GM20431 (cell line): ENCODE data around the gene IQGAP3.

Experiments
- in situ Hi-C: fragments of 300-500 bp; cut with MseI, MboI; formaldehyde crosslinking; loops from one replicate; pipeline ENCODE4 v1.15.0; 2020; ENCODE audit warnings: low sequenced_read_pairs; ENCODE audit not compliant: unreplicated experiment

Gene IQGAP3

DNA sequence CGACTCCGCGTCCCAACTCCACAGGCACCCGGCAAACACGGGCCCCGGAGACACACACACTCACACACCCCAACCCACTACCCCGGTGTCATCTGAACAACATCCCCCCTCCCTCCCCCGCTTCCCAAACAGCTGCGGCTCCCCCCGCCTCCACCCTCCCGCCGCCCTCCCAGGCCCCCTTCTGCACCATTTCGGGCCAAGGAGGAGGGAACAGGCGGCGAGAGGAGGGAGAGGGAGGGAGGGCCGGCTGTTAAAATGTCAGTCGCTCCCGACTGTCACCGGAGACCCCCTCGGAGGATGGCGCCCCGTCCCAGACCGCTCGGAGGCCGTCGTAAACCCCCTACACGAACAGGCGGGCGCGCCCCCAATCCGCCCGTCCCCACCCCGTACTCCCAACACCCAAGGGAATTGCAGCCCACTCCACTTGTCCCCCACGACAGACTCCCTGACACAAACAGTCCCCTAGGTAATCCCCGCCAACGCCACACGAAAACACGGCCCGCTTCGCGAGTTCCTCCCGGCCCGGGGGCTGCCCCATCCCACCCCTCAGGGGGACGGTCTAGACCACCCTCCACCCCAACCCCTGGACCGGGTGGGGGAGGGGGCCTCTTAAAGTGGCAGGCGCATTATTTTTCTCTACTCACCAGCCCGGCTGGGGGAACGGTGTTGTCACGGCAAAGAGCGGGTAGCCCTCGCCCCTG, 72.4 kb downstream of the IQGAP3 start:
- in situ Hi-C loops: no loop called here

GRCh38 chr1:156499194-156499841, 73.0 kb downstream of the IQGAP3 start:
- in situ Hi-C loops: no loop called here

DNA sequence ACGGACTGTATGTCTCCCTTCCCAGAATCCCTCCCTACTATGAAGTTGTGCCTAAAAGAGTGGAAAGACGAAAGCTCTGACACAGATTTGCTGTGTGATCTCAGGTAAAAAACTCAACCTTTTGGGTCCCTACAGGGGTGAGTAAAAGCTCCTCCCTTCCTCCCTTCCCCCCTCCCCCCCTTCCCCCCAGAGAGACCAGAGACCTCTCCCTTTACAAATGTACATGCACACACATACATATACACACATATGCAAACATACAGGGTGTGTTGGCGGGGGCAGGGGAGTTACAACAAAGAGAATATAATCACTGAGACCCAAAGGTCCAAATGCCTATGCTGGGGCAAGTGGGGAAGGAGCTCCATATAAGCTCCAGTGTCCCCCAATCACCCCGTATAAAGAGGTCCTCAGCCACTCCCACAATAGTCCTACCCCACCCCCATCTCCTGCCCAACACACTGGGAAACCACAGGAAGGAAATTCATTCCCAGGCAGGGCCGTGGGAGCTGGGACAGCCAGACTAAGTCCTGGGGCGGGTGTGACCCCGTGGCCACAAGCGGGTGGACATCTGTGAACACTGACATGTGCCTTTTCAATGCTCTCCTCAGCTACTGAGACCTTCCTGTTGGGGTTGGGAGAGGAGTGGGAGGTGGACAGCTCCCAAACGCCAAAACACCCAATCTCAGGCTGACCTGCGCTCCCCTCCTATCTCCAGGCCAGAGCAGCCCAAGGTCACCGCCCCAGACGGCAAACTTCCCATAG, 73.8 kb downstream of the IQGAP3 start:
- in situ Hi-C loops: no loop called here

DNA sequence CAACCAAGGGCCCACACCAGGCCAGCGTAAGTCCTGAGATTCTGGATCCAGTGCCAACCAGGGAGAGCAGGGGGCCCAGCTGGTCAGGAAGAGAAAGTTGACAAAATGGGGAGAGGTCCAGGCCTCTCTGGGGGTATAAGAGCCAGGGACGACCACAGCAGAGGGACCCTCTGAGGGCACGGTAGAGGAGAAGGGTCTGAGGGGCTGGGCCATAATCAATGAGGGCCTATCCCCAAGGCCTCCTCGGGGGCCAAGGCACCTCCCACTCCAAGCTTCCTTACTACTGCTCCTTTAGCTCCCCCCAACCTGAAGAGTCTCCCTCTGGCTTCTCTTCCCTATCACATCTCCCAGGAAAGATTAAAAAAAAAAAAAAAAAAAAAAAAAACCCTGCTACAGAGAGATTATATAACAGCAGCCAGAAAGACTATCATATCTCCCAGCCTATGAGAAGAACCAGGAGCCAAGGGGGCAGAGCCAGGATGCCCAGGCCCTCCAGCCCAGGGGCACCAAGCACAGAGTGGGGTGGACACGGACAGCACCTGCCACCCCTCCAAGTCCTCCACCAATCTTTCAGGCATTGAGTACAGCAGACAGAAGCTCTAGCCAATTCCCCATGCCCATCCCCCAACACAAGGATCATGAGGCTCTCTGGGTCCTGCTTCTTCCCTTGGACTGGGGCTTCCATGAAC, 74.5 kb downstream of the IQGAP3 start:
- in situ Hi-C loops: no loop called here

DNA sequence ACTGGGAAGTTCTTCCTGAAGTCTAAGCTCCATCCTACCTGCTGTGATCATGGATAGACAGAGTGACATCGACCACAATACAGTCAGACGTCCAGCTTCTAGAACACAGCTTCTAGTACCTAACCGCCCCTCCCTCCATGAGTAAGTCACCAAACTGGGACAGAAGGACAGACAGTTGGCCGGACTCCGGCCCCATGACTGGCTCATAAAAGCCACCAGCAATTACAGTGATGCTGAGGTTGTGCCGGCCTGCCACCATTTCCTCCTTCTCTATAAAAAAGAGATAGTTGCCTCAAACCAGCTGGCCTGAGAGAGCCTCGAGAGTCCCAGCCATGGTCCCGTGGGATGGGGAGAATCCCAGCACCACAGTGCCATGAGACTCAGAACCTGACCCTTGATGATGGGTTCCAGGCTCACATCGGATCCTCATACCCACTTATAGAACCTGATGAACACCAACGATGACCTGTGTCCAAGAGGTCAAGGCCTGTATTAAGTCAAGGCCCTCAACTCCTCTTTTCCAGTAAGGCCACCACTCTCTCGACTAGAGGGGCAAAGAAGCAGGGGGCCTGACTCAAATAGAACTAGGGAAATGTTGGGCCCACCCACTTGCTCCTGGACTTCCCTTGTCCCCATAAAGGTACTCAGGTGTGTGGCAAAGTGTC, 75.2 kb downstream of the IQGAP3 start:
- in situ Hi-C loops: no loop called here

- in situ Hi-C loops: no loop called here
Observed at GRCh38 chr1:156496211-156496761, 76.1 kb downstream of the IQGAP3 start.

GRCh38 chr1:156495401-156496140, 76.8 kb downstream of the IQGAP3 start:
- in situ Hi-C loops: no loop called here

GRCh38 chr1:156494309-156494895, 78.0 kb downstream of the IQGAP3 start:
- in situ Hi-C loops: no loop called here

DNA sequence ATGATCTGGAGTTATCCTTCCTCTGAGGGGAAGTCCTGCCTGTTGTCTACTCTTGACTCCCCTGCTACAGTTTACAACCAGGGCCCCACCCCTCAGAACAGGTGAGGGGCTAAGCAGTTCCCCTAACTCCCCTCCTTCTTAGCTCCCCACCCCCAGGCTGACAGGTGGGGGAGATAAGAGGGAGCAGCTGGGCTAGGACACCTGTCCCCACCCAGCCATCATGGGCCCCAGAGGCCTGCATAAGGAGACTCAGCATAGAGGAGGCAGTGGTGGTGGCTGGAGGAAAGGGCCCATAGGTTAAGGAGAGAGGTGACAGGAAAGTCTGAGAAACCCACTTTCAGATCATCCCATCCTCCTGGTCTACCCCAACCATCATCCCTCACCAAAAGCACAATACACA, 78.6 kb downstream of the IQGAP3 start:
- in situ Hi-C loops: no loop called here

GRCh38 chr1:156493154-156493631, 79.2 kb downstream of the IQGAP3 start:
- in situ Hi-C loops: no loop called here

GRCh38 chr1:156492591-156493080, 79.7 kb downstream of the IQGAP3 start:
- in situ Hi-C loops: no loop called here

DNA sequence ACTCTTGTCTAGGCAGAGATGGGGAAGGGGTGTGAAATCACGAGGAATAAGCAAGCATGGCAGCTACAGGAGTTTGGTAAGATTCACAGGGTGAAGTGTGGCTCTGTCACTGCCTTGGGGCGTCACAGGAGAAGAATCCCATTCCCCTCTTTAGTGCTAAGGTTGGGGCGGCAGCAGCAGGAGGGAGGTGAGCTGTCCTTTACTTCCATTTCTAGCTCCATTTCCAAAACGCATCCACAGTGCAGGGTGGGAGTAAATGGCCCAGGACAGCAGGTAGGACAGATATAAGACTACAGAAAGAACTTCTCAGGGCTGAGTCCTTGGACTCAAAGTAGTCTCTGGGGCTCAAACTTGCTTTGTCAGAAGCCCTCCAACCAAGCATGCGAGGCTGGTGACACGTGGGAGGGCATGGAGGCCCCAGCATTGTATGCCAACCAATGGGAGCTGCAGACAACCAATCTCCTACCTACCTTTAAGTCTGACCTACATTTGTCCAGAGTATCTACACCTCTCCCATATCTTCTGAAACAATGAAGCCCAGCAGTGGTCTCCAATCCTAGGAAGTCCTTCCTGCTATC, 80.3 kb downstream of the IQGAP3 start:
- in situ Hi-C loops: no loop called here

DNA sequence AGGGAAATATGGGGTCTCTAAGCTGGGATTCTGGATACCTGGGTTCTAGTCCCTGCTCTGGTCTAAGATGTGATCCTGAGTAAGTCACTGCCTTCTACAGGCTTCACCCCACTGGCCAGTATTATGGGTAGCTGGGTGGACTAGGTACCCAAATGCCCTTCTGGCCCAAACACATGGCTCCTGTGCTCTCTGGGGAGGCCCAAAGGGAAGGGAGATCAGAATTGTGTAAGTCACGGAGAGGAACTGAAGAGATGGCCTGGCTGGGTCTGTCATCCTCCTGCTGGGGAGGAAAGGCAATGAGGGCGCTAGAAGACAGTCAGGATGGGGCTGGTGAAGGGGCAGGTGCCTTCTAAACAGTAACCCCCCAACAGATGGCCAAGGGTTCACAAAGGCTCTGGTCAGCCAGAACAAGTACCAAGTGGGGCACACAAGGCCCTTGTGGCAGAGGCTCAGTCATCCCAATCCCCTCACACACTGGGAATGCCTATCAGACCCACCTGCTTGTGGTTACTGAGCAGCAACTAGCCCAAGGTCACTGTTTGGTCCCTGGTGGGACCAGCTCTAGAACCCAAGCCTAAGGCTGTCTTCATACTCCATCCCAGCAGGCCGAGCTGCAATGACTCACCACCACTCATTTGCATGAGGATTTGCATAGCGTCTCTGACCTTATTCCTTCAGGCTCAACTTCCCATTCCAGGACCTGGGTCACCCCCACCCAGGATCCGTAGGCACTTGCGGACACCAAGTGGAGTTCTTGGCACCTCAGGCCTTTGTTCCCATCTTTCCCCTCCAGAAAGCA, 81.0 kb downstream of the IQGAP3 start:
- in situ Hi-C loops: no loop called here

DNA sequence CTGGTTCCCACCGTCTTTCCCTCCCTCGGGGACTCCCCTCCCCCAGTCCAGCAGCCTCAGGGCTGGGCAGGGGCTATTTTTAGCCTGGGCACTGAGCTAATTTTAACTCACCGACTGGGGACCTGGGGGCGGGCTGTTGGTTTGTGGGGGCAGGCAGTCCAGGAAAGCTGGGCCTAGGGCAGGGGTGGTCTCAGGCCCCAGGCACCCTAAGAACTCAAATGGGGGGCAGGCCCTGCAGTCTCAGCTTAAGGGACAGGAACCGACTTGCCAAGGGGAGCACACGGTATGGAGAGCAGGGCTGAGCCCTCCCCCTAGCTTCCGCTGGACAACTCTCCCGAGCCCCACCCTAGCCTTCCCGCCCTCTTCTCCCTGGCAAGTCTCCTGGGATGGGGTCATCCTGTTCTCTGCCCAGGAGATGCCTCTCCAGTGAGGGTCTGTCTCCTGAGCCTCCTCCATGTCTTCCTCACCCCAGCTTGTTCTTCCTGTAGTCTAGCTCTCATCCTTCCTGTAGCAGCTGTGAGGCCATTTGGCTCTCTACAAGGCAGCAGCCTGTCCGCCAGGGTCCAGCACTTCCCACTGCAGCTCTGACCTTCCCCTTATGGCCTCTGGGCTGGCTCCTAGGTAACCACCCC, 81.8 kb downstream of the IQGAP3 start:
- in situ Hi-C loops: no loop called here

DNA sequence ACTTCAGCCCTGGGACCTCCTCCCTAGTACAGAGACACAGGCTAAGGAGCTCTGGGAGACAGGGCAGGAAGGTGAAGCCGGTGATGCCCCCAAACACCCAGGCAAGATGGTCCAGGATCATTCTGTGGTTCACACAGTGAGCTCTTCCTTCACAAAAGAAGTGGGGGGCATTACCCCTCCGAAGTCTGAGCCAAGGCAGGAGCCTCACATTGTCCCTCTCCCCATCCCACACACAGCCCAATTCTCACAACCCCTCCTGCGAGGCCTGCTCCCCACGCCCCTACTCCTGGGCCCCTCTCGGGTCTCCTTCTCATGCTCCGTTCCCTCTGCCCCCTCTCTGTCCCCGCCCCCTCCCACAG, 82.5 kb downstream of the IQGAP3 start:
- in situ Hi-C loops: no loop called here

DNA sequence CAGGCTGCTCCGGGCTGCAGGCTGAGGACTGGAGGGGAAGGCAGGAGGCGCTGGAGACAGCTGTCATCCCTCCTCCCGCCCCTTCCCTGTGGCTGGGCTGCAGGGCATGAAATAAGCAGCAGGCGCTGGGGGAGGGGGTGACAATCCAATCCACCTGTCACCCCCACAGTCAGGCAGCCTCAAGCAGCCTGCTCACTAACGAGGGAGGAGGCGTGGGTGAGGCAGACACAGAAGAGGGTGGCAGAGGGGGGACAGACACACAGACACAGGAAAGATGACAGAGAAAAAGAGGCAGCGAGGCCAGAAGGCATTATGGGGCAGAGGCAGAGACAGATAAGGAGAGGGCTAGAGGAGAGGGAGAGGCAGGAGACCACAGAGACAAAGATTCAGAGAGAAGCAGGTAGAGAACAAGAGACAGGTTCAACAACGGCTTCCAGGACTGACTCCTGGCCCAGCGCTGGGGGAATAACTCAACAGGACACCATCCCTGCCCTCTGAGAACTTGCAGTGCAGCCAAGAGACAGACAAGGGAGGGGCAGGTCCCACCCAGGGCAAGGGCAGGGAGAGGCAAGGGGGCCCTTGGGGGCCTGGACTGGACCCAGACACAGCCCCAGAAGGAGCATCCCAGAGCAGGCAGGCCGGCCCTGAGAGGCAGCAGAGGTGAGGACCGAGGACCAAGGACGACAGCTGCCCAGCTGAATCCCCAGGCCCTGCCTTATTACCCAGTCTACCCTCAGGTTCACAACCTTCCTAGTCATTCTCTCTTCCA, 83.0 kb downstream of the IQGAP3 start:
- in situ Hi-C loops: no loop called here
